OCI-LY7 (cell line): Measurements from ENCODE around the gene WDFY3. TPM values are rescaled to one million over a fixed set of nuclear protein-coding genes. Genes with fewer than 3 reads are reported as not detected.

Experiments used
- BruUV-seq: library from RNA; stranded (reverse); fragments of 400-500 nt; replicated peaks from 2 replicates; lab custom pipeline; 2021; lab: Mats Ljungman, UMichigan
- CTCF ChIA-PET: fragments of 300-600 bp; sonication (Branson Sonifier 250); formaldehyde crosslinking; loops from one replicate; lab custom pipeline; 2022; ENCODE audit warnings: antibody characterized with exemption; ENCODE audit not compliant: unreplicated experiment; lab: Charles Lee
- POLR2A ChIA-PET: fragments of 300-600 bp; sonication (Branson Sonifier 250); formaldehyde crosslinking; loops from one replicate; lab custom pipeline; 2022; ENCODE audit warnings: antibody characterized with exemption; lab: Charles Lee
- DNase-seq: peaks from one replicate; pipeline ENCODE4 v3.0.0-alpha.2; 2015; ENCODE audit warnings: low spot score
- H2AFZ ChIP-seq: fragments of 200-600 bp; sonication (generic), shearing (Covaris generic); 2 replicates; pipeline ENCODE4 v1.6.1; 2014; ENCODE audit warnings: mild to moderate bottlenecking, antibody characterized with exemption, low read length, moderate library complexity
- H3K27ac ChIP-seq: fragments of 200-600 bp; sonication (generic); 2 replicates; pipeline ENCODE4 v1.5.1; 2014; ENCODE audit warnings: mixed run types, low read depth, mild to moderate bottlenecking, moderate library complexity, low read length, inconsistent platforms; ENCODE audit not compliant: poor library complexity, severe bottlenecking
- H3K36me3 ChIP-seq: fragments of 200-600 bp; sonication (generic); 2 replicates; pipeline ENCODE4 v1.6.1; 2014; ENCODE audit warnings: mild to moderate bottlenecking, antibody characterized with exemption, low read length, moderate library complexity, mixed read lengths; ENCODE audit not compliant: insufficient read depth
- H3K4me1 ChIP-seq: fragments of 200-600 bp; sonication (generic); 2 replicates; pipeline ENCODE4 v1.5.1; 2014; ENCODE audit warnings: mild to moderate bottlenecking, low read length; ENCODE audit not compliant: insufficient read depth, poor library complexity, severe bottlenecking
- H3K4me2 ChIP-seq: fragments of 200-600 bp; sonication (generic); 2 replicates; pipeline ENCODE4 v1.6.1; 2014; ENCODE audit warnings: mild to moderate bottlenecking, low read length
- H3K4me3 ChIP-seq: fragments of 200-600 bp; sonication (generic); 2 replicates; pipeline ENCODE4 v1.5.1; 2014; ENCODE audit warnings: mild to moderate bottlenecking, low read depth, low read length; ENCODE audit not compliant: poor library complexity, severe bottlenecking
- H3K79me2 ChIP-seq: fragments of 200-600 bp; sonication (generic); 2 replicates; pipeline ENCODE4 v1.6.1; 2016; ENCODE audit warnings: low read depth, mild to moderate bottlenecking, low read length, moderate library complexity, mixed read lengths; ENCODE audit not compliant: insufficient read depth
- H3K9me2 ChIP-seq: fragments of 200-600 bp; sonication (generic); 2 replicates; pipeline ENCODE4 v1.6.1; 2016; ENCODE audit warnings: mild to moderate bottlenecking, low read length, mixed read lengths; ENCODE audit not compliant: insufficient read depth
- H3K9me3 ChIP-seq: fragments of 200-600 bp; sonication (generic); 2 replicates; pipeline ENCODE4 v1.6.1; 2014; ENCODE audit warnings: mild to moderate bottlenecking, mixed run types, low read length, mixed read lengths
- H4K20me1 ChIP-seq: fragments of 200-600 bp; sonication (generic); 2 replicates; pipeline ENCODE4 v1.6.1; 2014; ENCODE audit warnings: mild to moderate bottlenecking, antibody characterized with exemption, low read length, moderate library complexity, mixed read lengths; ENCODE audit not compliant: insufficient read depth
- EZH2phosphoT487 ChIP-seq: fragments of 200-600 bp; sonication (generic); IDR thresholded peaks from 2 replicates; pipeline ENCODE4 v1.6.1; 2018; ENCODE audit warnings: low read depth, borderline replicate concordance, mild to moderate bottlenecking, mixed run types, antibody characterized with exemption, low read length, moderate library complexity, mixed read lengths
- intact Hi-C: fragments of 100-400 bp; cut with micrococcal nuclease; formaldehyde crosslinking; loops from one replicate; pipeline ENCODE4 v1.10.0; 2022; ENCODE audit not compliant: unreplicated experiment
- total RNA-seq, 2 experiments: library from RNA; depleted of rRNA in 1 of 2; stranded (reverse); fragments of >200 nt in 1 of 2; shearing (Covaris generic) in 1 of 2; gene quantifications; 2 replicates each; pipeline ENCODE4 v1.2.3, GENCODE V29; 2014 to 2022
- TF ChIP-seq, protein P1 (sequence below): fragments of 200-600 bp; sonication (generic); conservative IDR thresholded peaks from 2 replicates; pipeline ENCODE4 v1.5.1; 2014; ENCODE audit warnings: mild to moderate bottlenecking, antibody characterized with exemption, low read length, moderate library complexity, mixed read lengths

The WDFY3 gene
- total RNA-seq, 2 experiments from 2014 or later, result not detected

DNA sequence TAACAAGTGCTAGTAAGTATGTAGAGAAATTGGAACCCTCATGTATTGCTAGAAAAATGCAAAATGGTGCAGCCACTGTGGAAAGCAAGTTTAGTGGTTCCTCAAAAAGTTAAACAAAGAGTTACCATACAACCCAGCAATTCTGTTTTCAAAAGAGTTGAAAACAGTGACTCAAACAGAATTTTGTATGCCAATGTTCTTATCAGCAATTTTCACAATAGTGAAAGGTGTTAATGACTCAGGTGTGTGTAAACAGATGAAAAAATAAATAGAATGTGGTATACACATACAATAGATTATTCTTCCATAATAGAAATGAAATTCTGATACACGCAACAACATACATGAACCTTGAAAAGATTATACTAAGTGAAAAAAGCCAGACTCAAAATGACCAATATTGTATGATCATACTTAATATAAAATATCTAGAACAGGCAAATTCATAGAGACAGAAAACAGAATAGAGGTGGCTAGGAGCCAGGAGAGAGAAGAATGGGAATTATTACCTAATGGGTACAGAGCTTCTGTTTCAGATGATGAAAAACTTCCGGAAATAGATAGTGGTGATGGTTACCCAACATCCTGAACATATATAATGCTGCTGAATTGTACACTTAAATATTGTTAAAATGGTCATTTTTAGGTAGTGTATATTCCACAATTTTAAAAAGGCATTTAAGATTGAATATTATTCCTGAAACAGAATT, 51.6 kb downstream of the WDFY3 start:
- CTCF ChIA-PET, result no interaction called here
- no peak for DNase-seq
- no peaks in the 10 kb centered on the region for H4K20me1 ChIP-seq

DNA sequence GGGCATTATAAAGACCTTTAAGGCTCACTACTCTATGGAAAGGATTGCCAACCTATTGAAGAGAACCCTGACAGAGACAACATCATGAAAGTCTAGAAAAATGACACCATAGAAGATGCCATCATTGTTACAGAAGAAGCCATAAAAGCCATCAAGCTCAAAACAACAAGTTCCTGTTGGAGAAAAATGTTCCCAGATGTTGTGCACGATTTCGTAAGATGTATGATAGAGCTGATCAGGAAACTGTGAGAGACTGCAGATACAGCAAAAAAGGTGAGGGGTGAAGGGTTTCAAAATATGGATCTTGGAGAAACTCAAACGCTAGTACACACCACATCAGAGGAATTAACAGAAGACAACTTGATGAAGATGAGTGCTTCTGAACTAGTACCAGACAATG, 53.3 kb downstream of the WDFY3 start:
- H3K9me2 ChIP-seq, result no peaks in the 10 kb centered on the region
- no peaks in the 10 kb centered on the region for H3K9me3 ChIP-seq
- BruUV-seq, result no TSS peak
- no peaks in the 10 kb centered on the region for H3K36me3 ChIP-seq
- no peaks in the 10 kb centered on the region for H4K20me1 ChIP-seq
- H3K27ac ChIP-seq, result no peak overlapping the region
- H3K79me2 ChIP-seq, result no peaks in the 10 kb centered on the region
- no peaks in the 10 kb centered on the region for H3K4me1 ChIP-seq
- no peak overlapping the region for H2AFZ ChIP-seq
- ChIA-PET CTCF (no interaction called here), POLR2A (no interaction called here)
- no peak overlapping the region for H3K4me2 ChIP-seq
- TF ChIP-seq, protein P1, sequence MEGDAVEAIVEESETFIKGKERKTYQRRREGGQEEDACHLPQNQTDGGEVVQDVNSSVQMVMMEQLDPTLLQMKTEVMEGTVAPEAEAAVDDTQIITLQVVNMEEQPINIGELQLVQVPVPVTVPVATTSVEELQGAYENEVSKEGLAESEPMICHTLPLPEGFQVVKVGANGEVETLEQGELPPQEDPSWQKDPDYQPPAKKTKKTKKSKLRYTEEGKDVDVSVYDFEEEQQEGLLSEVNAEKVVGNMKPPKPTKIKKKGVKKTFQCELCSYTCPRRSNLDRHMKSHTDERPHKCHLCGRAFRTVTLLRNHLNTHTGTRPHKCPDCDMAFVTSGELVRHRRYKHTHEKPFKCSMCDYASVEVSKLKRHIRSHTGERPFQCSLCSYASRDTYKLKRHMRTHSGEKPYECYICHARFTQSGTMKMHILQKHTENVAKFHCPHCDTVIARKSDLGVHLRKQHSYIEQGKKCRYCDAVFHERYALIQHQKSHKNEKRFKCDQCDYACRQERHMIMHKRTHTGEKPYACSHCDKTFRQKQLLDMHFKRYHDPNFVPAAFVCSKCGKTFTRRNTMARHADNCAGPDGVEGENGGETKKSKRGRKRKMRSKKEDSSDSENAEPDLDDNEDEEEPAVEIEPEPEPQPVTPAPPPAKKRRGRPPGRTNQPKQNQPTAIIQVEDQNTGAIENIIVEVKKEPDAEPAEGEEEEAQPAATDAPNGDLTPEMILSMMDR, result no peak
- TF ChIP-seq EZH2phosphoT487, result no peak
- H3K4me3 ChIP-seq, result no peak overlapping the region
- intact Hi-C loops, result no loop called here
- DNase-seq, result no peak

More for the DNA sequence above, 51.6 kb downstream of the WDFY3 start:
- TF ChIP-seq, protein P1, result no peak
- TF ChIP-seq EZH2phosphoT487, result no peak
- H2AFZ ChIP-seq, result no peak overlapping the region
- no peak overlapping the region for H3K27ac ChIP-seq
- H3K9me2 ChIP-seq, result no peaks in the 10 kb centered on the region
- H3K4me1 ChIP-seq, result no peaks in the 10 kb centered on the region
- no peaks in the 10 kb centered on the region for H3K79me2 ChIP-seq
- intact Hi-C loops, result no loop called here
- H3K4me2 ChIP-seq, result no peak overlapping the region
- POLR2A ChIA-PET, result no interaction called here
- H3K36me3 ChIP-seq, result no peaks in the 10 kb centered on the region
- BruUV-seq, result no TSS peak
- no peaks in the 10 kb centered on the region for H3K9me3 ChIP-seq
- no peak overlapping the region for H3K4me3 ChIP-seq

DNA sequence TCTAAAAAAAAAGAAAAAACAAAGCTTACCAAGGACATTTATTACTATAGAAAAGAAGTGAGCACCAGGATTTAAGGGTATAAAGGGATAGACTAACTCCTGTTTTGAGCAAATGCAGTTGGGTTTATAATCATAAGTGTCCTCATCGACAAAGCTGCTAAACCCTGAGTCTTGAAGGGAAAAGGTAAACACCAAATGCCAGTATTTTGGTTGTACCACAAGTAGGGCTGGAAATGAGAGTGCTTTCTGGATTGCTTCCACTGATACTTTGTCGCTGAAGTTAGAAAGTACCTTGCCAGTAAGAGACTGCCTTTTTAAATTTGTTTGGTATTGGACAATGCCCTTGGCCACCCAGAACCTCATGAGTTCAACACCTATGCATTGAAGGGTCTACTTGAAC, 53.7 kb downstream of the WDFY3 start:
- ChIA-PET CTCF (no interaction called here), POLR2A (interaction anchor here (0.6 kb wide), 1 partner anchor 11 kb away, joined by 4 read pairs; no protein-coding TSS in a partner anchor)
- Histone ChIP-seq H3K79me2 (no peaks in the 10 kb centered on the region), H3K9me2 (no peaks in the 10 kb centered on the region), H4K20me1 (no peaks in the 10 kb centered on the region), H3K4me2 (no peak overlapping the region), H3K4me1 (no peaks in the 10 kb centered on the region), H3K9me3 (no peaks in the 10 kb centered on the region), H2AFZ (no peak overlapping the region), H3K36me3 (no peaks in the 10 kb centered on the region), H3K27ac (no peak overlapping the region), H3K4me3 (no peak overlapping the region)
- intact Hi-C loops, result no loop called here
- no peak for DNase-seq
- BruUV-seq, result no TSS peak
- TF ChIP-seq, protein P1, result no peak
- no peak for TF ChIP-seq EZH2phosphoT487
